KMS-11 (cell line): ENCODE results near the gene LPCAT3.

Experiments
- H2AFZ ChIP-seq: fragments of 200-600 bp; sonication (generic); 2 replicates; pipeline ENCODE4 v1.6.1; 2016; ENCODE audit warnings: antibody characterized with exemption, mixed run types, low read depth
- H3K27ac ChIP-seq: fragments of 200-600 bp; sonication (generic); 2 replicates; pipeline ENCODE4 v1.6.1; 2016; ENCODE audit warnings: mild to moderate bottlenecking, mixed run types
- H3K27me3 ChIP-seq: fragments of 200-600 bp; sonication (generic); 2 replicates; pipeline ENCODE4 v1.6.1; 2017; ENCODE audit warnings: mild to moderate bottlenecking, low read depth, mixed run types, moderate library complexity; ENCODE audit not compliant: insufficient read depth
- H3K36me3 ChIP-seq: fragments of 200-600 bp; sonication (generic); 2 replicates; pipeline ENCODE4 v1.6.1; 2017; ENCODE audit warnings: mild to moderate bottlenecking, mixed run types; ENCODE audit not compliant: insufficient read depth
- H3K4me1 ChIP-seq: fragments of 200-600 bp; sonication (generic); 2 replicates; pipeline ENCODE4 v1.6.1; 2016; ENCODE audit warnings: mild to moderate bottlenecking, low read depth, mixed run types; ENCODE audit not compliant: poor library complexity, severe bottlenecking
- H3K4me2 ChIP-seq: fragments of 200-600 bp; sonication (generic); 2 replicates; pipeline ENCODE4 v1.7.0; 2016; ENCODE audit warnings: mild to moderate bottlenecking, mixed run types
- H3K4me3 ChIP-seq: fragments of 200-600 bp; sonication (generic); IDR thresholded peaks from 2 replicates; pipeline ENCODE4 v1.6.1; 2017; ENCODE audit warnings: low read depth, low read length, mixed read lengths; ENCODE audit not compliant: insufficient read depth
- H3K79me2 ChIP-seq: fragments of 200-600 bp; sonication (generic); 2 replicates; pipeline ENCODE4 v1.6.1; 2016; ENCODE audit warnings: low read depth, mixed run types; ENCODE audit not compliant: insufficient read depth
- H3K9ac ChIP-seq: fragments of 200-600 bp; sonication (generic); 2 replicates; pipeline ENCODE4 v1.6.1; 2016; ENCODE audit warnings: mild to moderate bottlenecking, mixed run types
- H4K20me1 ChIP-seq: fragments of 200-600 bp; sonication (generic); 2 replicates; pipeline ENCODE4 v1.6.1; 2016; ENCODE audit warnings: mild to moderate bottlenecking, mixed run types; ENCODE audit not compliant: insufficient read depth
- TF ChIP-seq, protein P1 (sequence below): fragments of 200-600 bp; sonication (generic); conservative IDR thresholded peaks from 2 replicates; pipeline ENCODE4 v1.6.1; 2017; ENCODE audit warnings: low read depth, mild to moderate bottlenecking, antibody characterized with exemption, low read length, moderate library complexity, mixed read lengths

LPCAT3 gene

DNA sequence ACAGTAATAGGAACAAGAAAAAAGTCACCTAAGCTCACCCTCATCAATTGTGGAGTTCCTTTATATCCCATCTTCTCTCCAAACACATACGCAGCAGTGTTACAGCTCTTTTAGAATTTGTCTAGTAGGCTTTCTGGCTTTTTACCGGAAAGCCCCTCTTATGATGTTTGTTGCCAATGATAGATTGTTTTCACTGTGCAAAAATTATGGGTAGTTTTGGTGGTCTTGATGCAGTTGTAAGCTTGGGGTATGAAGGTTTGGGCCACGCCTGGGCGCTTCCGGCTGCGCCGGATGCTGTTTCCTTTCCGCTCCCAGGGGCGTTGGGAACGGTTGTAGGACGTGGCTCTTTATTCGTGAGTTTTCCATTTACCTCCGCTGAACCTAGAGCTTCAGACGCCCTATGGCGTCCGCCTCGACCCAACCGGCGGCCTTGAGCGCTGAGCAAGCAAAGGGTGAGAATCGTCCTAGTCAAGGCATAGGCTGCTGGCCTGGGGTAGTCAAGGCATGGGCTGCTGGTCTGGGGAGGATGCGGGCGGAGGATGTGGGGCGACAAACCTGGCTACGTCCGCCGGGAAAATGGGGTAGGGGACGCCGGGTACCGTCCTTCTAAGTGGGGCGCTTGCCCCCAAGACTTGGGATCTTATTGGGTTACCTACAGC is 74.4 kb downstream of the LPCAT3 start, which contains the start of the genes C12orf57 and RNU7-1:
Gene C12orf57 (plus strand): TSS at position 301 of the 659 bp plus-strand sequence. CDS start 100 bp downstream, at position 401.
Gene RNU7-1 (plus strand): TSS at position 95 of the 659 bp plus-strand sequence.
- TF ChIP-seq, protein P1, sequence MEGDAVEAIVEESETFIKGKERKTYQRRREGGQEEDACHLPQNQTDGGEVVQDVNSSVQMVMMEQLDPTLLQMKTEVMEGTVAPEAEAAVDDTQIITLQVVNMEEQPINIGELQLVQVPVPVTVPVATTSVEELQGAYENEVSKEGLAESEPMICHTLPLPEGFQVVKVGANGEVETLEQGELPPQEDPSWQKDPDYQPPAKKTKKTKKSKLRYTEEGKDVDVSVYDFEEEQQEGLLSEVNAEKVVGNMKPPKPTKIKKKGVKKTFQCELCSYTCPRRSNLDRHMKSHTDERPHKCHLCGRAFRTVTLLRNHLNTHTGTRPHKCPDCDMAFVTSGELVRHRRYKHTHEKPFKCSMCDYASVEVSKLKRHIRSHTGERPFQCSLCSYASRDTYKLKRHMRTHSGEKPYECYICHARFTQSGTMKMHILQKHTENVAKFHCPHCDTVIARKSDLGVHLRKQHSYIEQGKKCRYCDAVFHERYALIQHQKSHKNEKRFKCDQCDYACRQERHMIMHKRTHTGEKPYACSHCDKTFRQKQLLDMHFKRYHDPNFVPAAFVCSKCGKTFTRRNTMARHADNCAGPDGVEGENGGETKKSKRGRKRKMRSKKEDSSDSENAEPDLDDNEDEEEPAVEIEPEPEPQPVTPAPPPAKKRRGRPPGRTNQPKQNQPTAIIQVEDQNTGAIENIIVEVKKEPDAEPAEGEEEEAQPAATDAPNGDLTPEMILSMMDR = no peak
- Histone ChIP-seq H3K79me2 (no peaks in the 10 kb centered on the region), H3K4me3 (no peak within 1 kb of the TSS), H3K27me3 (no peaks in the 10 kb centered on the region), H2AFZ (peak within 1 kb of the TSS; percentile 54; the same call in 1 of the 2 replicates), H3K4me2 (peak within 1 kb of the TSS; percentile 73), H4K20me1 (no peaks in the 10 kb centered on the region), H3K9ac (peak within 1 kb of the TSS; percentile 86), H3K27ac (peak within 1 kb of the TSS; percentile 98), H3K36me3 (no peaks in the 10 kb centered on the region), H3K4me1 (peaks cover 21% of the 10 kb centered on the region)

DNA sequence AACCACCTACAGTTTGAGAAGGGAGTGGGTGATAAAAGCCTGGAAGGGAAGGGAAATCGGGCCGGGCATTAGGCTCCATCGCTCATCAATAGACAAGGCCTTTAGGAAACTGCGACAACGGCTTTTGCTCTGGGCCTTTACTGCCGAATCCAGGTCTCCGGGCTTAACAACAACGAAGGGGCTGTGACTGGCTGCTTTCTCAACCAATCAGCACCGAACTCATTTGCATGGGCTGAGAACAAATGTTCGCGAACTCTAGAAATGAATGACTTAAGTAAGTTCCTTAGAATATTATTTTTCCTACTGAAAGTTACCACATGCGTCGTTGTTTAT is 74.9 kb downstream of the LPCAT3 start:
- Histone ChIP-seq H3K79me2 (no peaks in the 10 kb centered on the region), H3K27me3 (no peaks in the 10 kb centered on the region), H3K4me1 (peaks cover 19% of the 10 kb centered on the region), H3K36me3 (no peaks in the 10 kb centered on the region), H4K20me1 (no peaks in the 10 kb centered on the region), H3K4me2 (peak overlapping the region; percentile 73), H3K4me3 (no peak overlapping the region), H2AFZ (peak overlapping the region; percentile 28; the same call in 1 of the 2 replicates), H3K9ac (peak overlapping the region; percentile 86), H3K27ac (peak overlapping the region; percentile 98)
- TF ChIP-seq, protein P1 = no peak

DNA sequence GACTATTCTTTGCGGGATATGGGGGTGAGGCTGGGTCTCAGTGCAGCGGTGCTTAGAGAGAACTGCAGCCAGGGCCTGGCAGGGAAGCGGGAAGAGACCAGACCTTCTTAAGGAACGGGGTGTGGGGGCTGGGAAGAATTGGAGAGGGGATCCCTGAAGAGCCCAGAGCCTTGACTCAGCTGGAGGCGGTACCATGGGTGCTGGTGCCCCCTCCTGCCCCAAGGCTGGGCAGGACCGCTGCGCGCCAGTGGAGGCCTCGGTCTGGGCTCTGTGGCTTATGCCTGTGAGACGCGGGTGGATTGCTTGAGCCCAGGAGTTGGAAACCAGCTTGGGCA is 76.0 kb downstream of the LPCAT3 start:
- Histone ChIP-seq H3K36me3 (no peaks in the 10 kb centered on the region), H2AFZ (no peak overlapping the region), H3K9ac (no peak overlapping the region), H3K27me3 (no peaks in the 10 kb centered on the region), H3K4me2 (no peak overlapping the region), H3K27ac (no peak overlapping the region; the same call in 1 of the 2 replicates), H3K4me1 (peaks cover 23% of the 10 kb centered on the region), H4K20me1 (no peaks in the 10 kb centered on the region), H3K4me3 (no peak overlapping the region), H3K79me2 (no peaks in the 10 kb centered on the region)
- TF ChIP-seq, protein P1 = no peak

DNA sequence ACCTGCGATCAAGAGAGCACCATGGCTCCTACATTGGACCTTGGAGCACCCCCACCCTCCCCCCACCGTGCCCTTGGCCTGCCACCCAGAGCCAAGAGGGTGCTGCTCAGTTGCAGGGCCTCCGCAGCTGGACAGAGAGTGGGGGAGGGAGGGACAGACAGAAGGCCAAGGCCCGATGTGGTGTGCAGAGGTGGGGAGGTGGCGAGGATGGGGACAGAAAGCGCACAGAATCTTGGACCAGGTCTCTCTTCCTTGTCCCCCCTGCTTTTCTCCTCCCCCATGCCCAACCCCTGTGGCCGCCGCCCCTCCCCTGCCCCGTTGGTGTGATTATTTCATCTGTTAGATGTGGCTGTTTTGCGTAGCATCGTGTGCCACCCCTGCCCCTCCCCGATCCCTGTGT is 76.5 kb downstream of the LPCAT3 start:
- no peak overlapping the region for H3K4me2 ChIP-seq
- no peaks in the 10 kb centered on the region for H3K79me2 ChIP-seq
- H4K20me1 ChIP-seq = no peaks in the 10 kb centered on the region
- no peak overlapping the region for H3K27ac ChIP-seq
- TF ChIP-seq, protein P1 = no peak
- no peak overlapping the region for H3K4me3 ChIP-seq
- peaks cover 23% of the 10 kb centered on the region for H3K4me1 ChIP-seq
- H3K36me3 ChIP-seq = no peaks in the 10 kb centered on the region
- H3K9ac ChIP-seq = no peak overlapping the region
- H3K27me3 ChIP-seq = no peaks in the 10 kb centered on the region
- no peak overlapping the region for H2AFZ ChIP-seq
